Colon (tissue), 2 donors: ENCODE measurements around the gene PUM2.

Experiments
- FAIRE-seq: peaks from 2 replicates; lab custom pipeline; 2012; peaks lifted over from hg19 to GRCh38; lab: Jason Lieb, UNC
- donor health status: control.
- donor health status: control.

The PUM2 gene

DNA sequence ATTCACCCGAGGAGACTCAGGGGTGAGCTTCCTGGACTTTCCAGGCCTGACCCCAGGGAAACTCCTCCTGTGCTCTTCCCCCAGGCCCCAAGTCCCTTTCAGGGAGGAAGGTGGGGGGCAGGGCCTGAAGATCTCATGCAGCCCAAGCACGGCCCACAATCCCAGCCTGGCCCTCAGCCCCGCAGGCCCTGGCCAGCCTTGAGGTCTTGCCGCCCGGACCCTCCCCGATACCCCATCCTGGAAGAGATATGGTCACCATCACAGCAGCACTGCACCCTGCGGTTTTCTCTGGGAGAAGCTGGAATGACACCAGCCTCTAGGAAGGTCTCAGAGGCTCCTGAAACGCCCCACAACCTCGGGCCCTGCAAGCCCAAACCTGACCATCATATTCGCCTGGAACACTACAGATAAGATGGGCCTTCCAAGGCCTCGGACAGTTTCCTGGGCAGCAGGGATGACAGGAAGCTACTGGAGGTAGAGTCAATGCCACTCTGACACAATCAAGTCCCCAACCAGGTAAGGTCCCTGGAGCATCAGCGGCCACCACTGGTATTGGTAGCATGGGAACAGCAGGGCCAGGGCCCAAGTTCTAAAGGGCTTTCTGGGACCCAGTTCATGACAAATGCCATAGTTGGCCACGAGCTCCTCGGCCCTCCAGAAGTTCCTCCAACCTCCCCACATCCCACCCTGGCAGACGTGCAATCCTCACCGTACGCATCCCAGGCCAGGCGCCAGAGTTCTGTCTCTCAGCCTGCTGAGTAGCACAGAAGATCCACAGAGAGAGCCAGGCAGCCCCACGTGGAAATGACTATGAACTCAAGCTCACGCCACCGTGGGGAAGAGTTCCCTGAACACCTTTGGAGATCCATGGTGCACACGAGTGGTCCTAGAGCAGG, 134.3 kb downstream of the PUM2 start:
- no peak for FAIRE-seq

DNA sequence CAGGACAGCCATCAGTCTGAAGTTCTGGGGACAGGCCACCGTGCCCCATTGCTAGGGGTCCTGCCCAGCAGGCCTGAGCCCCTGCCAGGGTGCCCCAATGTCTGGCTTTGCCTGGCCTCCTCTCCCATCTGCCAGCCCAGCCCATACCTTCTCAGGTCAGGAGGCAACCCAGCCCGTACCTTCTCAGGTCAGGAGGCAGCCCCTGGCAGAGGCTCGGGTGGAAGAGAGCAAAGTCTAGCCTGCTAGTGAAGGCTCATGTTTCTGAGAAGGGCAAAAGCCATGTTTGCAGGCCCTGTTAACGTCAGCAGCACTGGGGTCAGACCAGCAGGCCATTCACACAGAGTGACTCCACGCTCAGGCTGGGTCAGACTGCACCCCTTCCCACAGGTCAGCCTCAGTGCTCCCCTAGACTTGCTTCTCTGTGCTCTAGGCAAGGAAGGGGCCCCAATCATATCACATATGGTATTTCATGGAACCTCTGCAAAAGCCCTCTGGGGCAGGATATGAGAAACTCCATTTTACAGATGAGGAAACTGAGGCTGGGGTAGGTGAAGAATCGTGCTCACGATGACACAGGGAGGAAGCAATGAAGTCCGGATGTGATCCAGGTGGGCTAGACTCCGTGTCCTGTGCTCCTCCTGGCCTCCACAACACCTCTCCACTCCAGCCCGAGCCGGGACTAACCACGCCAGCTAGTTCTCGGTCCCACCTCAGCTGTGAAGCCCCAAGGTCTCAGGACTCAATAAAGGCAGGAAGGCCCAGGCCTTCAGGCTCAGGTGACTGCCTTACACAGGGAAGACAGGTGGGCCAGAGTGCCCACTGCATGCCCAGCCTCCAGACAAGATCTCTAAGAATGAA, 135.2 kb downstream of the PUM2 start:
- FAIRE-seq, result no peak

DNA sequence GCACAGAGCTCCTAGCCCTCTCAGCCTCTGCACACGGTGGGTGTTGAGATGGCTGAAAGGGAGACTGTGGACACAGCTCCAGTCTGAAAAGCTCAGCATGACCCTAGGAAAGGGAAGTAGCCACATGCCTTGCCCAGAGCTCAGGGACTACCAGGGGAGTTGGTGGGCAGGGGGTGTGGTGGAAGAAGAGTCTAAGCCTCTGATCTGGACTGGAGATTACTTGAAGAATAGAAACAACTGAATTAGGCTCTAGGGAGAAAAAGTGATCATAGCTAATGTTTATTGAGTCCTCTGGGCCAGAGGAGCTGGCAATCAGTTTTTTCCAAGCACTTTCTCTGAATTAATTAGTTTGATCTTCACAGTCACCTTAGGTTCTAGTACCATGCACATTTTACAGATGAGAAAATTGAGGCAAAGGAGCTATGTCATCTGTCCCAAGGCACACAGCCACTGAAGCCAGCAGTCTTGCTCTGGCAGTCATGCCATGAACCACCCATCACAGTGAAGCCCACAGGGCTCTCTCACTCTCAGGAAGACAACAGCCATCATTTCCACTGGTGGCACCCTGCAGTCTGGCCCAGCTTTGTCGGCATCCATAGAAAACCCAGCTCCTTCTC, 136.0 kb downstream of the PUM2 start:
- no peak for FAIRE-seq

DNA sequence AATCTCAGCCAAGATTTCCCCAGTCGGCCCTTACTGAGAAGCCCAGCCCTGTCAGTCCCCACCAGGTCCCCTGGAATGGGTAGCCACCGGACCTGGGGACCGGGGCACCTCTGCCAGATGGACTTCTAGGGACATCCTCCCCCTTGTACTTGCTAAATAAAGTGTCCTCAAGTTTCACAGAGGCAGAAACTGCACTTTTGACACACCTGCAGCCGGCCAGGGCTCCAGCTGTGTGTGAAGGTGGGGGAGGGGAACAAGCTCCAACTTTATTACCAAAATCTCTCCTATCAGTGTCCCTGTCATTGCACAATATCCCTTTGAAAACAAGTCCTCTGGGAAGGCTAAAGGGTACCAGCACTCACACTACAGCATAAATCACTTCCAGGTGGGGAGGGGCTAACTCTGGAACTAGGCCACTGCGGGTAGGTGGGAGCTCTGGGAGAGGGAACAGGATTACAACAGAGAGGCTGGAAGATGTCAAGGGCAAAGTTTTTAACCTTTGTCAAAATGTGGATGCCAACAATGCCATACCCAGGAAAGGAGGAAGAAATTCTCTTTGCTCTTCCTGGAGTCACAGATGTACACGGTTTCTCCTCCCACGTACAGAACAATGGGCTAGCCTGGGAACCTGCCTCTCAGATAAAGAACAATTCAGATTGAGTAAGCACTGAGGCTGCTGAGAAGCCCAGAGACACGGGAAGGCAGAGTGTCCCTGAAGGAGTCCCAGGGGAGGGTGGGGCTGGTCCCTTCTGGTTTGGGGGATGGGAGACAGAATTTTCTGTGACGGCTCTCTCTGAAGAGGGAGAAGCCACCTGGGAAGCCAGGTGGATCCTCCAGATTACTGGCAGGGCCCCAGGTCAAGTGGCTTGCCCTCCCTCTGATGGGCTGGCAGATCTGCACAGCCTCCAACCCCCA, 136.7 kb downstream of the PUM2 start:
- no peak for FAIRE-seq

DNA sequence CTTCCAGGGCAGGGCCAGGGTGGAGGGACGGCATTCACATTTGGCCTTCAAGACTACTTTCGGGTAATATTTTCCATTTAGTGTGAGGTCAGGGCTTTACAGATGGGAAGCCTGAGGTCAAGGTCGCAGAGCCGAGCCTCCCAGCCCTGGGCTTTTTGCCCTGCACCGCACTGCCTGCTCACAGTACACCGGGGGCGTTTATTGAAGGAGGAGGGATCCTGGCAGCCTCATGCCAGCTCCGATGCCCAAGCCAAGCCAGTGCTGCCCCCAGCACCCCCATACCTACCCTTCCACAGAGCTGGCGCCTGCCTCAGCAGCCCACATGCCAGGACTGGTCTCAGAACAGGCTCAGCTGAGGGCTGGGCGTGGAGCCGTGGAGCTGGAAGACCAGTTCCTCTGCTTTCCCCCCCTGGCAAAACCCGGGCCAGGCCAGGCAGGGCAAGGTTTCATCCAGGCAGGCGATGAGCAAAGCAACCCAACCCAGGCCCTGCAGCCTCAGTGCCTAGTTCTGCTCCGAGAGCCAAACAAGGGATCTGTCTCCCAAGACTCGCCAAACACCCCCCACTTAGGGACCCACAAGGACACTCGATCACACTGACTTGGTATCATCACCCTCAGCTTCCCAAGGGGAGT, 137.7 kb downstream of the PUM2 start:
- FAIRE-seq, result no peak

DNA sequence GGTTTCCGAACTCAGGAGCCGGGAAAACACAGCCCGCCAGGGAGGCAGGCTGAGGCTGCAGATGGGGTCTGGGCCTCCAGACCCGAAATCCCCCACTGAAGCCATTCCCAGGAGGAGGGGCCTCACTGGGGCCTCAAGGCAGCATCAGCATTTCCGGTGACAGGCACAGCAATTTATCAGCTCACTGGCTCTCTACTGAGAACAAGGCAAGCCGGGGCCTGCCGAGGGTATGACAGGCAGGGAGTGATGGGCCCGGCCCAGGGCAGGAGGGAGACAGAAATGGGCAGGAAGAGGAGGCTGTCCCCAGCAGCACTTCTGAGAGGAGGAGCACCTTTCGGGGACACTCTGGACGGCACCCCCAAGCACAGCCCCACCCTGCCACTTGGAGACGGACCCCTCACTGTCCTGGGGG, 138.2 kb downstream of the PUM2 start:
- FAIRE-seq, result no peak

DNA sequence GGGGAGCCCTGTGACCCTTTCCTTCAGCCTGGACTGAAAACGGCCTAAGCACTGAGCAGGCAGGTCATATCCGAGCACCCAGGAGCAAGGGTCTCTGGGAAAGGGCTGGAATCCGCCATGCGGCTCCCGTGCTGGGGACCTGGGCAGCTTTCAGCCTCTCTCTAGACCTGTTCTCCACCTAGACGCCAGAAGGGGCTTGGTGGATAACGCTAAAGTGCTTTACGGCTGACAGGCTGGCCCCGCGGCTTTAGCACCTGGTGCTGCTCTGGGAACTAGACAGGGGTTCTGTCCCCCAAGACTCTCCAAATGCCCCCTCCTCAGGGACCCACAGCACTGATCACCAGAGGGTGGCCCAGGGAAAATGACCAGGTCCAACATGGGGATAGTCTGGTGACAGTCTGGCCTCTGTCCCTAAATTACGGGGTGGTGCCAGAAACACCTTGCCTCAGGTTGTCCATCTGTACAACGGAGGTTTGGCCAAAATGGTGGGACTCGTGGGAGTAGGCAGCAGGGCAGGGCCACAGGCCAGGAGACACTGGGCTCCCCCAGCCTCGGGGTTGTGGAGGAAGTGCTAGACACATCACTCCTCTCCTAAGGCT, 138.7 kb downstream of the PUM2 start:
- no peak for FAIRE-seq

DNA sequence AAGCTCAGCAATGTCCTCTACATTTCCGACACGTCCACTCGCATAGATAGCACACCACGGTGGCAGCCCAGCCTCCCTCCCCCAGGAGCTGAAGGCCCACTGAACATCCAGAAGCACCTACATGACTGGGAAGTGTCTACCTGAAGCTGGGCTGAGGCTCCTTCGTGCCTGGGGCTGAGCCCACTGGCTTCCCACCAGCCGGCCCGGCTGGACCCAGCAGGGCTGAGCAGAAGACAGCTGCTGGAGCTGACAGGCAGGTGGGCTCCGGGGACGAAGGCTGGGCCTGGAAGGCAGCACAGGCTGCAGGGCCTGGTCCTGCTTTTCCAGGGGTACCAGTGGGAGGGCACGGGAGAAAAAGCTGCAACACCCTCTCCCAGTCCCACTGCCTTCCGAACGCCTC, 139.2 kb downstream of the PUM2 start:
- FAIRE-seq, result no peak

DNA sequence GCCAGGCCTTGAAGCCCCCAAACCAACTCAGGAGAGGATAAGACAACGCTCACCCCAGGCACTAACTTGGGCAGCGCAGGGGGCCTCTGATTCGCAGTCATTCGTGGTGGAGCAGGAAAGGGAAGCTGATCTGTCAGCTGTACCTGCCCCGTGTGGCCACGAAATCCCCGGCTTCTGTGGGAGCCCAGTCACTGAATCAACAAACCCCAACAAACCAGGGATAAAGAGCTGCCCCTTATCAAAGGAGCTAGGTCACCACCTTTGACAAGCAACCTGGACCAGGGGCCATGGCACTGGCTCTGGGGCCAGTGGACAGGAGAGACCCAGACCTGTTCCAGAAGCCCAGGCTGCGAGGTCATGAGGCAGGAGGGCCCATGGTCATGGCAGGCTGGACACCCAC, 140.2 kb downstream of the PUM2 start:
- FAIRE-seq, result no peak

DNA sequence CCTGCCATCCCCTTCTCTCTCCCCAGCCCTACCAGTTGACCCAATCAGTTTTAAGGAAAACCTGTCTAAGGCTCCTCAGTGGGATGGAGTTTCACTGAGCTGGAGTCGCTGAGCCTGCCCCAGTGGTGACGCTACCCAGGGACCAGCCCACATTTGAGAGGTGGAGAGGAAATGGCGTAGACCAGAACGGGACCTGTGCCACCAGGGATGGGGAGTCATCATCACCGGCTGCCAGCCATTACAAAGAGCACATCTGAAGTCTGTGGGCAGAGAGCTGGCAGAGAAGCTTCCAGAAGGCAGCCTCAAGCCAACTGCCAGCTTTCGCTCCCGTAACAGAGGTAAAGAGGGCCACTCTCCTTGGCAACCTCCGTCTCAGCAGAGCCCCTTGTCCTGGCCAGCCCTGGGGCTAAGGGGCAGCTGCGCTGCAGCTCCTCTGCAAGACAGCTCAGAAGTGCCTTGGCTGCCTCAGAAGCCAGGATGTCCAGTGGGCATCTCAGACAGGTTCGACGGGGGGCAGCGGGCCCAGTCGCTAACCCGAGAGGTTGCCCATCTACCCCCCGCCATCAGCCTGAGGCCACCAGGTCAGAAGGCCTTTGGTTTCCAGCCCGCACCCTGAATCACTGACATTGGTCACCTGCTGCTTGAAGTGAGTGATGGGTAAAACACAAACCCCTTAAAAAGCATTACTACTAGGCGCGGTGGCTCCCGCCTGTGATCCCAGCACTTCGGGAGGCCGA, 141.1 kb downstream of the PUM2 start:
- no peak for FAIRE-seq

DNA sequence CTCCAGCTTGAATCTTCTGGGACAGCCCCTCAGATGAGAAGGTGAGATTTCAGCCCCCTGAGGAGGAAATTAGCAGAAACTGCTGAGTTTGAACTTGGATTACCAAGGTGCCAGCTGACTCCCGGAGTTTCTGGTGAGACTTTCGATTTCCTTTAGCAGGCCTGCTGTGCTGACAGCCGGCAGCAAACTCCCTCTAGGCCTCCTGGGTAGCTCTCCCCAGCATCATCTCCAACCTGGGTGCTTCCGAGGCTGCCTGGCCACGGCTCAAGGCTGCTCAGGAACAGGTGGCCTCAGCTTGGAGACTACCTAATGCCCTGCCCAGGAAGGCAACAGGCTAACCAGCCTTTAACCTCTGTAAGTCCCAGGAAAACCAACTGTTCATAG, 142.2 kb downstream of the PUM2 start:
- no peak for FAIRE-seq

DNA sequence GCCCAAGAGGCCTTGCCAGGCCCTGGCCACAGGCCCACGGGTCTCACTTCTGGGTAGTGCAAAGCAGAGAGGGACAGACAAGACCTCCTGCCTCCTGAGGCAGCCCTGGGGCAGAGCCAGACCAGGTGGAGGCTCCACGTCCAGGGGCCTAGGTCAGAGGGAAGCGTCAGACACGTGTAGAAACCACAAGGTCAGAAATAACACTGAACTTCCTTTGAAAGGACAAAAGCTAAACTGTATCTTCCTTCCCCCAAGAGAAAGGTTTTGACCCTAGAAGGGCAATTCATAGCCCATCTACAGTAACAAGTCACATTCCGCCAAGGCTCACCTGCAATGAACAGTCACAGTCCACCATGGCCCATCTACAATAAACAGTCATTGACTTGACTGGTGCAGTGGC, 143.6 kb downstream of the PUM2 start:
- no peak for FAIRE-seq

DNA sequence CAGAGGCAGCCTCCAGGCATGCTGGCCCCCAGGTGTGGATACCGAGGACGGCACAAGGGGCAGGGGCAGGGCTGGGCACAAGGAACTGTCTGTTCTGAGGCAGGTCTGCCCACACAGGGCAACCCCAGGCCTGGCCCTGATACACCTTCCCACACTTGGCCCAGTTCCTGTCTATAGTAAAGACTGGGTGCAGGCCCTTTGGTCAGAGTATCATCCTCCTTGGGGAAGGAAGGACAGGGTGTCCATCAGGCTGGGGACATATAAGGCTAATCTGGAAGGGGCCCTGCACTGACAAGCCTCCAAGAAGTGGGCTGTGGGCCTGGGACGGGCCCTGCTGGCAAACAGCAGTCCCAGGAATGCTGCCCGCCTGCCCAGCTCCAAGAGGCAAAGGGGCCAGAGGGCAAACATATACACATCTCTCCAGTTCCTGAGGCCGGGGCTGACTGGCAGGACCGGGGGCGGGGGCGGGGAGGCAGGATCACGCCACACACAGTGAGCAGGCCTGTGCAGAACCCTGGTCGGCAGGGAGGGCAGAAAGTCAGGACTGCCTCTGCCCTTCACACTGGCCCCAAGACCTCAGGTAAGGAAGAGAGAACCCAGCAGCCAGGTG, 144.6 kb downstream of the PUM2 start:
- FAIRE-seq, result no peak

DNA sequence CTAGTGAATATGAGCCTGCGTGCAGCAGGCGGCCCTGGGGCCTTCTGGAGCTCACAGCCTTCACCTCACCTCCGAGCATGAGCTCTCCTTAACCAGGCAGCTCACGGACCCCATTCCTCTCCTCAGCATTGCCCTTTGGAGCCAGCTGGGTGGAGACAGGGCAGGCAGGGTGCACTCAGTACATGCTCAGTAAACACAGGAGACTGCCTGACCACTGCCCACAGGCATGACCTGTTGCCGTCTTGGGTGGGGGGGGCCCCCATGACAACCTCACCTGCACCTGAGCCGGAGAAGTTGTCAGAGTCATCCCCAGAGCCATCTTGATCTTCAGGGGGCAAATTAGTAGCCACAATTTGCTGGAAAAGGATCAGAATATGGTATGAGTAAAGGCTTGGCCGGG, 145.6 kb downstream of the PUM2 start:
- no peak for FAIRE-seq

DNA sequence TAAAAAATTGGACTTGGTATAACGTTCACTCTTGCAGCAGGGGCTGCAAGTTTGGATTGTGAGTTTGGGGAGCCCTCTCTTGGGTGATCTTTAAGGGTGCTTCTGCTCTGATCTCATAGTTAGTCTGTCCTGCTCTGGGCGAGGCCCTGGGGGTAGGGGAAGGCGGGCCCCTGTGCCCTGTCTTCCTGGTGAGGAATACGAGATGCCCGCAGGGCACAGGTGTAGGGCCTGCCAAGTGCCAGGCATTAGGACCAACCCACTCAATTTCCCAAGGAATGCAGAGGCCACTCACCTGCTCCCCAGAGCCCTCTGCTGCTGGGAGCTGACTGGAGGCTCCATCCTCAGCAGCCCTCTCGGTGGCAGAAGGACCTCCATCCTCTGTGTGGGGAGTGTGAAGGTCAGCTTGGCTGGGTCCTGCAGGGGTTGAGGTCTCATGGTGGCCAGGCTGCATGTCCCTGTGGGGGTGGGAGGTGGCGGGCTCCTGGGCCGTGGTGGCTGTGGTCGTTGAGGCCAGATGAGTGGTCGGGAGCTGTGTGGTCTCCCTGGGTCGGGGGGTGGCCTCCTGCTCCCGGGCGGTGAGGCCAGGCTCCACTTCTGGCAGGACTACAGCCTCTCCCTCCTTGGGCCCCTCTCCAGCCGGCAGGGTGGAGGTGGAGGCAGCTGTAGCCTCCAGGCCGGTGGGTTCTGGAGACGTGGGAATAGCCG, 147.0 kb downstream of the PUM2 start:
- no peak for FAIRE-seq

DNA sequence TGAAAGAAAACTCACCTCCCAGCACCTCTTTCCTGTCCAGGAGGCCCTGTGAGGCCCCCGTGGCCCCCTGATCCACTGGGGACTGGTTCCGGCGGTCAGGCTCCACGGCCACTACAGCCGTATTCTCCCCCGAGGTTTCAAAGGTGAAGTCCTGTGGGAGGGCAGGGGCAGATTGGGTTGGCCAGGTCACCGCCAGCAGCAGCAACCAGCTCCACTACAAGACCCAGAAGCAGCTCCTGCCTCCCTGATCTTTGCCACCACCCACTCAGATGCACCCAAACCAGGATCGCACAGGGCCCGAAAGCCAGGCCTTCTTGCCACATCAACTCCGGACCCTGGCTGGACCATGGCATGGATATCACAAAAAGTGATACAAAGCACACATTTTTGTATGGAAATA, 147.6 kb downstream of the PUM2 start:
- no peak for FAIRE-seq

DNA sequence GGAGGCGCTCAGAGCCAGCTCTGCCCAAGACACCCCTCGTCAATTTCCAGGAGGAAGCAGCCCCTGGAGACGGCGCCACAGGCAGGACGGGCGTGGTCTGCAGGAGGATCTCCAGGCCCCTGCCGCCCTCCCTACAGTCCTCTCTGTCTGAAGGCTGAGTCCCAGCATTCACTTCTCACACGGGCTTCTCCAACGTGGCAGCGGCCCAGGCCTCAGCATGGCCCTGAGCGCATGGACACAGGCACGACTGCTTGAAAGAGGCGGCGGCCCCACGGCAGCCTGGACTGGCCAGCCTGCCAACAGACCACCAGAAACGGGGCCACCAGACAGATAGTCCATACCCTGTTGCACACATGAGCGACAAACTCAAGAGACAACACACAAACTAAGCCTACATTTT, 149.0 kb downstream of the PUM2 start:
- no peak for FAIRE-seq

DNA sequence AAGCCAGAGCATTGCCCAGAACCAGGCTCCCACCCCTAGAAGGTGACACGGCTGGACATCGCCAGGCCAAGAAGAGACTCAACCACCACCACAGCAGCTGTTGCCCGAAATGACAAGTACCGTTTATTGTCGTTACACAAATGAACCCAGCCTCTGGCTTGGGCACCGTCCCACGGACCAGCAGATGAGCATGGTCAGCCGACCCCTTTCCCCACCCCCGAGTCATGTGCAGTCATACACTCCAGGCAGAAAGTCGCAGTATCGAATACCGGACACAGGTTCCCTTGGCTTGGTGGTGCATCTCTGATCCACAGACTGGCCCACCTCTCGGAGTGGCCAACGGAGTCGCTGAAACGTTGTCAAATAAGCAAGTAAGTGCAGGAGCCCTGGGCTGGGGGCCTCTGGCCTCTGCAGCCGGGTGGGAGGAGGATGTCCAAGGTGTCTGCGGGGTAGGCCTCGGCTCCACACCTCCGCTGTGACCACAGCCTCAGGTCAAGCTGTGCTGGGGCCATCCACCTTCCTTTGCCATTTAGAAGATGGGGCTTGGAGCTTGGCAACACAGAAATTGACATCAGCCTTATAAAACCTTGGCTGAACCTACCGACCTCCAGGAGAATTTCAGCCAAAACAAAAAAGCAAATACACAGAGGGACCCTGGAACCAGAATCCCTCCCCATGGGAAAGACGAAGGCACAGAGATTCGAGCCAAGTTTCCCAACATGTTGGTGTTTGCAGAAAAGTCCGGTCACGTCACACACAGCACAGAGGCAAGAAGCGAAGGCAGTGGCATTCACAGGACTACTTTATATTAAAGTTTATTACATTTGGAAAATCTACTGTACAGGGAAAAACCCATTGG, 149.7 kb downstream of the PUM2 start:
- FAIRE-seq, result no peak
